Epithelial cell of proximal tubule (primary cell): ENCODE results near the gene TRPM3. TPM values are rescaled to one million over a fixed set of nuclear protein-coding genes. Genes with fewer than 3 reads are reported as not detected.

Experiments
- DNase-seq: peaks from one replicate; pipeline ENCODE4 v3.0.0-alpha.2; 2011; ENCODE audit warnings: low read depth
- H3K4me3 ChIP-seq: 2 replicates; pipeline ENCODE4 v1.5.1; 2011; ENCODE audit warnings: low read depth, mild to moderate bottlenecking, low read length
- CTCF ChIP-seq: conservative IDR thresholded peaks from 2 replicates; pipeline ENCODE4 v1.5.1; 2012; ENCODE audit warnings: low read depth, mild to moderate bottlenecking, low read length
- total RNA-seq: library from RNA; depleted of rRNA; stranded (reverse); fragments of >200 nt; gene quantifications from 2 replicates; pipeline ENCODE4 v1.2.3, GENCODE V29; 2015

Gene TRPM3
- total RNA-seq, 1 donor from 2014 or later: not detected

GRCh38 chr9:70601000-70601951 lies 520.1 kb downstream of the TRPM3 start:
- H3K4me3 ChIP-seq: no peak overlapping the region
- no peak for TF ChIP-seq CTCF
- DNase-seq: peak; percentile 72

GRCh38 chr9:70600506-70600905 lies 520.9 kb downstream of the TRPM3 start:
- H3K4me3 ChIP-seq: no peak overlapping the region
- no peak for TF ChIP-seq CTCF
- no peak for DNase-seq

GRCh38 chr9:70597886-70598285 lies 523.5 kb downstream of the TRPM3 start:
- no peak overlapping the region for H3K4me3 ChIP-seq
- DNase-seq: no peak
- no peak for TF ChIP-seq CTCF

- TF ChIP-seq CTCF: no peak
- H3K4me3 ChIP-seq: no peak overlapping the region
- DNase-seq: no peak
Measured at GRCh38 chr9:70595211-70595610, 526.2 kb downstream of the TRPM3 start.

- no peak for DNase-seq
- no peak for TF ChIP-seq CTCF
- no peak overlapping the region for H3K4me3 ChIP-seq
Measured at GRCh38 chr9:70594386-70594944, 527.0 kb downstream of the TRPM3 start.

- no peak for DNase-seq
- TF ChIP-seq CTCF: no peak
Measured at GRCh38 chr9:70593241-70593640, 528.2 kb downstream of the TRPM3 start.

GRCh38 chr9:70590315-70590677 lies 531.1 kb downstream of the TRPM3 start:
- no peak for TF ChIP-seq CTCF
- no peak overlapping the region for H3K4me3 ChIP-seq
- DNase-seq: no peak

More at GRCh38 chr9:70593241-70593640, 528.2 kb downstream of the TRPM3 start:
- no peak overlapping the region for H3K4me3 ChIP-seq
